Panc1 (cell line): ENCODE data around the gene ATRN. TPM values are rescaled to one million over a fixed set of nuclear protein-coding genes. Genes with fewer than 3 reads are reported as not detected.

Experiments
- ATAC-seq: fragments of 200-7000 bp; cut with Tn5 transposase; 2 replicates; pipeline ENCODE4 v1.9.1; 2020; ENCODE audit warnings: mild to moderate bottlenecking, moderate library complexity
- BruUV-seq: library from RNA; stranded (reverse); fragments of 400-500 nt; replicated peaks from 2 replicates; lab custom pipeline; 2021; lab: Mats Ljungman, UMichigan
- CTCF ChIA-PET: fragments of 300-600 bp; sonication (Branson Sonifier 250); formaldehyde crosslinking; loops from one replicate; lab custom pipeline; 2022; ENCODE audit warnings: antibody characterized with exemption; lab: Charles Lee
- POLR2A ChIA-PET: fragments of 300-600 bp; sonication (Branson Sonifier 250); formaldehyde crosslinking; loops from one replicate; lab custom pipeline; 2022; ENCODE audit warnings: antibody characterized with exemption; lab: Charles Lee
- DNase-seq: peaks from one replicate; pipeline ENCODE4 v3.0.0-alpha.2; 2010; ENCODE audit warnings: low read depth, low spot score
- H3K27ac ChIP-seq: 2 replicates; pipeline ENCODE4 v1.5.1; 2011; ENCODE audit warnings: mild to moderate bottlenecking, low read length, inconsistent platforms
- H3K27me3 ChIP-seq: fragments of 200-500 bp; sonication (Bioruptor generic); 2 replicates; pipeline ENCODE4 v1.6.0; 2014; ENCODE audit warnings: low read length, inconsistent platforms; ENCODE audit not compliant: control insufficient read depth, insufficient read depth
- H3K36me3 ChIP-seq: fragments of 200-500 bp; sonication (Bioruptor generic); 2 replicates; pipeline ENCODE4 v1.5.1; 2014; ENCODE audit warnings: inconsistent platforms, mild to moderate bottlenecking, low read length, moderate library complexity; ENCODE audit not compliant: control insufficient read depth, insufficient read depth
- H3K4me1 ChIP-seq: 2 replicates; pipeline ENCODE4 v1.5.1; 2011; ENCODE audit warnings: inconsistent platforms, mild to moderate bottlenecking, low read length, moderate library complexity; ENCODE audit not compliant: control insufficient read depth, insufficient read depth
- H3K4me3 ChIP-seq, 2 experiments: 2 replicates each; pipeline ENCODE4 v1.5.1; 2011 to 2012; ENCODE audit warnings: low read depth in 2 of 2, low read length in 2 of 2, mild to moderate bottlenecking in 2 of 2, inconsistent platforms in 1 of 2, moderate library complexity in 1 of 2
- H3K9me3 ChIP-seq: fragments of 200-500 bp; sonication (Bioruptor generic); 2 replicates; pipeline ENCODE4 v1.5.1; 2014; ENCODE audit warnings: low read depth, mild to moderate bottlenecking, inconsistent platforms, low read length, moderate library complexity; ENCODE audit not compliant: control insufficient read depth, insufficient read depth
- CTCF ChIP-seq: fragments of 450-650 bp; IDR thresholded peaks from 2 replicates; pipeline ENCODE4 v1.5.1; 2017; ENCODE audit warnings: mild to moderate bottlenecking
- POLR2AphosphoS5 ChIP-seq: IDR thresholded peaks from 2 replicates; pipeline ENCODE4 v1.6.1; 2012; ENCODE audit warnings: mild to moderate bottlenecking, low read depth, low read length, moderate library complexity
- REST ChIP-seq, 2 experiments: IDR thresholded peaks; 2 replicates each; pipeline ENCODE4 v1.6.1; 2011 to 2012; ENCODE audit warnings: low read depth in 2 of 2, control low read depth in 1 of 2, low read length in 1 of 2, mild to moderate bottlenecking in 1 of 2, moderate library complexity in 1 of 2; ENCODE audit not compliant: insufficient read depth in 1 of 2
- SIN3A ChIP-seq: IDR thresholded peaks from 2 replicates; pipeline ENCODE4 v1.6.1; 2012; ENCODE audit warnings: low read depth, mild to moderate bottlenecking, low read length, moderate library complexity, borderline replicate concordance; ENCODE audit not compliant: insufficient read depth
- TCF7L2 ChIP-seq: IDR thresholded peaks from 2 replicates; pipeline ENCODE4 v1.6.1; 2011; ENCODE audit warnings: mild to moderate bottlenecking, low read depth, low read length, inconsistent platforms
- in situ Hi-C: cut with HindIII; loops from 2 replicates; pipeline ENCODE4 v1.10.0; 2016; ENCODE audit warnings: low sequenced_read_pairs, low pct_unique_long_range_greater_than_20kb
- intact Hi-C: fragments of 100-400 bp; cut with micrococcal nuclease; formaldehyde crosslinking; loops from one replicate; pipeline ENCODE4 v1.10.0; 2022; ENCODE audit not compliant: unreplicated experiment
- total RNA-seq: library from RNA; stranded (reverse); gene quantifications from one replicate; pipeline ENCODE4 v1.2.1, GENCODE V29; 2021; ENCODE audit not compliant: unreplicated experiment

The ATRN gene
- total RNA-seq, 1 experiment from 2014 or later: 33.8 TPM

GRCh38 chr20:3431109-3431508 lies 39.7 kb upstream of the ATRN start:
- ATAC-seq: no peak
- POLR2A ChIA-PET: no interaction called here
- TF ChIP-seq REST (IDR thresholded peaks at IDR 0.05; ENCODE audit: insufficient read depth in 1 of 2, low read depth in 2 of 2, low read length in 1 of 2): no peak
- no peak for TF ChIP-seq POLR2AphosphoS5
- no peak for TF ChIP-seq CTCF
- TF ChIP-seq TCF7L2: no peak
- TF ChIP-seq SIN3A: no peak
- in situ Hi-C loops: no loop called here
- H3K27ac ChIP-seq: no peak overlapping the region
- no TSS peak for BruUV-seq
- no peaks in the 10 kb centered on the region for H3K27me3 ChIP-seq
- no peak overlapping the region for H3K4me3 ChIP-seq
- intact Hi-C loops: no loop called here
- DNase-seq: no peak
- CTCF ChIA-PET: no interaction called here
- H3K9me3 ChIP-seq: no peaks in the 10 kb centered on the region
- H3K36me3 ChIP-seq: no peaks in the 10 kb centered on the region
- no peaks in the 10 kb centered on the region for H3K4me1 ChIP-seq

GRCh38 chr20:3432844-3433243 lies 38.0 kb upstream of the ATRN start:
- Histone ChIP-seq H3K27ac (no peak overlapping the region), H3K4me3 (no peak overlapping the region), H3K4me1 (no peaks in the 10 kb centered on the region), H3K9me3 (no peaks in the 10 kb centered on the region), H3K36me3 (no peaks in the 10 kb centered on the region), H3K27me3 (no peaks in the 10 kb centered on the region)
- no peak for DNase-seq
- POLR2A ChIA-PET: no interaction called here
- TF ChIP-seq TCF7L2: no peak
- TF ChIP-seq REST (IDR thresholded peaks at IDR 0.05; ENCODE audit: insufficient read depth in 1 of 2, low read depth in 2 of 2, low read length in 1 of 2): no peak
- TF ChIP-seq CTCF: no peak
- no peak for TF ChIP-seq SIN3A
- no peak for TF ChIP-seq POLR2AphosphoS5
- intact Hi-C loops: no loop called here
- in situ Hi-C loops: no loop called here
- BruUV-seq: no TSS peak
- CTCF ChIA-PET: no interaction called here
- no peak for ATAC-seq
